PC-3 (cell line): ENCODE results near the gene SACS. TPM values are rescaled to one million over a fixed set of nuclear protein-coding genes. Genes with fewer than 3 reads are reported as not detected.

Experiments
- ATAC-seq: fragments of 200-7000 bp; cut with Tn5 transposase; 2 replicates; pipeline ENCODE4 v1.9.1; 2020; ENCODE audit warnings: mild to moderate bottlenecking, moderate library complexity
- BruUV-seq: library from RNA; stranded (reverse); fragments of 400-500 nt; replicated peaks from 2 replicates; lab custom pipeline; 2021; lab: Mats Ljungman, UMichigan
- CTCF ChIA-PET: fragments of 300-600 bp; sonication (Branson Sonifier 250); formaldehyde crosslinking; loops from one replicate; lab custom pipeline; 2022; ENCODE audit warnings: antibody characterized with exemption; lab: Charles Lee
- POLR2A ChIA-PET: fragments of 300-600 bp; sonication (Branson Sonifier 250); formaldehyde crosslinking; loops from one replicate; lab custom pipeline; 2022; ENCODE audit warnings: antibody characterized with exemption; ENCODE audit not compliant: unreplicated experiment; lab: Charles Lee
- DNase-seq: peaks from one replicate; pipeline ENCODE4 v3.0.0-alpha.2; 2015
- H2AFZ ChIP-seq: fragments of 300-600 bp; sonication (generic); 2 replicates; pipeline ENCODE4 v1.6.0; 2016; ENCODE audit warnings: antibody characterized with exemption, low read length
- H3F3A ChIP-seq: fragments of 300-600 bp; sonication (generic); one replicate; pipeline ENCODE4 v1.6.0; 2017; ENCODE audit warnings: antibody characterized with exemption, low read length, control low read depth, mild to moderate bottlenecking; ENCODE audit not compliant: unreplicated experiment
- H3K27ac ChIP-seq: fragments of 300-600 bp; sonication (generic); 2 replicates; pipeline ENCODE4 v1.5.1; 2016; ENCODE audit warnings: mild to moderate bottlenecking, low read length
- H3K27me3 ChIP-seq: fragments of 300-600 bp; sonication (generic); 2 replicates; pipeline ENCODE4 v1.6.1; 2016; ENCODE audit warnings: low read length, mixed read lengths
- H3K36me3 ChIP-seq: fragments of 300-600 bp; sonication (generic); 2 replicates; pipeline ENCODE4 v1.6.1; 2016; ENCODE audit warnings: low read depth, mixed run types, low read length, mixed read lengths
- H3K4me1 ChIP-seq: fragments of 300-600 bp; sonication (generic); 2 replicates; pipeline ENCODE4 v1.5.1; 2016; ENCODE audit warnings: low read length; ENCODE audit not compliant: insufficient read depth
- H3K4me2 ChIP-seq: fragments of 300-600 bp; sonication (generic); 2 replicates; pipeline ENCODE4 v1.6.0; 2016; ENCODE audit warnings: low read length
- H3K4me3 ChIP-seq: fragments of 300-600 bp; sonication (generic); 2 replicates; pipeline ENCODE4 v1.5.1; 2016; ENCODE audit warnings: mild to moderate bottlenecking, low read length, mixed read lengths
- H3K79me2 ChIP-seq: fragments of 300-600 bp; sonication (generic); 2 replicates; pipeline ENCODE4 v1.6.1; 2017; ENCODE audit warnings: low read length, mixed read lengths
- H3K9ac ChIP-seq: fragments of 300-600 bp; sonication (generic); 2 replicates; pipeline ENCODE4 v1.6.0; 2016; ENCODE audit warnings: mild to moderate bottlenecking, low read length
- H3K9me2 ChIP-seq: fragments of 300-600 bp; sonication (generic); replicated peaks from 2 replicates; pipeline ENCODE4 v1.6.1; 2016; ENCODE audit warnings: mixed run types, low read length, mixed read lengths
- H3K9me3 ChIP-seq: fragments of 300-600 bp; sonication (generic); 2 replicates; pipeline ENCODE4 v1.6.1; 2016; ENCODE audit warnings: low read length, mixed read lengths
- H4K20me1 ChIP-seq: fragments of 300-600 bp; sonication (generic); 2 replicates; pipeline ENCODE4 v1.6.1; 2016; ENCODE audit warnings: low read length, mixed read lengths
- EZH2 ChIP-seq: fragments of 300-600 bp; sonication (generic); IDR thresholded peaks from one replicate; pipeline ENCODE4 v1.6.1; 2017; ENCODE audit warnings: antibody characterized with exemption, mild to moderate bottlenecking, low read length; ENCODE audit not compliant: unreplicated experiment
- EZH2phosphoT487 ChIP-seq: fragments of 300-600 bp; sonication (generic); IDR thresholded peaks from 2 replicates; pipeline ENCODE4 v1.6.1; 2018; ENCODE audit warnings: mild to moderate bottlenecking, antibody characterized with exemption, low read length, borderline replicate concordance
- intact Hi-C: fragments of 100-400 bp; cut with micrococcal nuclease; formaldehyde crosslinking; loops from 2 replicates; pipeline ENCODE4 v1.9.0; 2023
- total RNA-seq: library from RNA; depleted of rRNA; stranded (reverse); fragments of >200 nt; gene quantifications from 2 replicates; pipeline ENCODE4 v1.2.3, GENCODE V29; 2014
- TF ChIP-seq, protein P1 (sequence below): fragments of 300-600 bp; sonication (generic); conservative IDR thresholded peaks from 2 replicates; pipeline ENCODE4 v1.5.1; 2017; ENCODE audit warnings: antibody characterized with exemption, low read depth, mild to moderate bottlenecking, low read length

The SACS gene
- total RNA-seq, 1 experiment from 2014 or later: 31.6 TPM

DNA sequence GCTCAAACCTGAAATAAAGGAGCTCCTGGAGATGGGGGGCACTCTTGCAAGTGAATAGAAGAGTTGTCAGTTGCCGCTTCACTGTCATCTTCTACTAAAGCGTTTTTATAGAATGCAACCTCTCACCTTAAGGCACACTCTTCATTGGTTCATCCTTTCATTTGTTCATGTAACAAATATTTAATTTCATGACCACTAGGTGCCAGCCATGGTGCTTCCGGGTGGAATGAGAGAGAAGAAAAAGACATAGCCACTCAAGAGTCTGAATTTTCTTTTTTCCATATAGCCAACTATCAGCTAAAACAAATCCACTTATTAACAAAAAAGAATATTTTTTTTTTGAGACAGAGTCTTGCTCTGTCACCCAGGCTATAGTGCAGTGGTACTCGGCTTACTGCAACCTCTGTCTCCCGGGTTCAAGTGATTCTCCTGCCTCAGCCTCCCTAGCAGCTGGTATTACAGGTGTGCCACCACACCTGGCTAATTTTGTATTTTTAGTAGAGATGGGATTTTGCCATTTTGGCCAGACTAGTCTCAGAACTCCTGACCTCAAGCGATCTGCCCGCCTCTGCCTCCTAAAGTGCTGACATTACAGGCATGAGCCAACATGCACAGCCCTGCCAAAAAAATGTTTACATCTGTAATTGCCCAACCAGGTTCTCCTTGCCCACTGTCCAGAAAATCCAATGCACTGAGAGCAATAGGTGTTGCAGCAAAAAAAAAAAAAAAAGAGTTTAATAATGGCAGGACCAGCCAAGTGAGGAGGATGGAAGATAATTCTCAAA lies 22.1 kb upstream of the SACS start:
- CTCF ChIA-PET: no interaction called here
- Histone ChIP-seq H3F3A (no peaks in the 10 kb centered on the region), H3K4me2 (no peak overlapping the region), H3K27me3 (no peaks in the 10 kb centered on the region), H3K9ac (no peak overlapping the region), H4K20me1 (no peaks in the 10 kb centered on the region), H3K4me1 (no peaks in the 10 kb centered on the region), H3K27ac (no peak overlapping the region), H2AFZ (no peak overlapping the region), H3K36me3 (no peaks in the 10 kb centered on the region), H3K4me3 (no peak overlapping the region), H3K79me2 (no peaks in the 10 kb centered on the region), H3K9me2 (no peaks in the 10 kb centered on the region), H3K9me3 (no peaks in the 10 kb centered on the region)
- no peak for DNase-seq
- POLR2A ChIA-PET: no interaction called here
- intact Hi-C loops: no loop called here
- no peak for TF ChIP-seq EZH2phosphoT487
- TF ChIP-seq, protein P1, sequence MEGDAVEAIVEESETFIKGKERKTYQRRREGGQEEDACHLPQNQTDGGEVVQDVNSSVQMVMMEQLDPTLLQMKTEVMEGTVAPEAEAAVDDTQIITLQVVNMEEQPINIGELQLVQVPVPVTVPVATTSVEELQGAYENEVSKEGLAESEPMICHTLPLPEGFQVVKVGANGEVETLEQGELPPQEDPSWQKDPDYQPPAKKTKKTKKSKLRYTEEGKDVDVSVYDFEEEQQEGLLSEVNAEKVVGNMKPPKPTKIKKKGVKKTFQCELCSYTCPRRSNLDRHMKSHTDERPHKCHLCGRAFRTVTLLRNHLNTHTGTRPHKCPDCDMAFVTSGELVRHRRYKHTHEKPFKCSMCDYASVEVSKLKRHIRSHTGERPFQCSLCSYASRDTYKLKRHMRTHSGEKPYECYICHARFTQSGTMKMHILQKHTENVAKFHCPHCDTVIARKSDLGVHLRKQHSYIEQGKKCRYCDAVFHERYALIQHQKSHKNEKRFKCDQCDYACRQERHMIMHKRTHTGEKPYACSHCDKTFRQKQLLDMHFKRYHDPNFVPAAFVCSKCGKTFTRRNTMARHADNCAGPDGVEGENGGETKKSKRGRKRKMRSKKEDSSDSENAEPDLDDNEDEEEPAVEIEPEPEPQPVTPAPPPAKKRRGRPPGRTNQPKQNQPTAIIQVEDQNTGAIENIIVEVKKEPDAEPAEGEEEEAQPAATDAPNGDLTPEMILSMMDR: 0 out of 2 replicates have a peak, but pooled peaks have one; percentile 30
- TF ChIP-seq EZH2: no peak
- ATAC-seq: no peak
- BruUV-seq: no TSS peak

DNA sequence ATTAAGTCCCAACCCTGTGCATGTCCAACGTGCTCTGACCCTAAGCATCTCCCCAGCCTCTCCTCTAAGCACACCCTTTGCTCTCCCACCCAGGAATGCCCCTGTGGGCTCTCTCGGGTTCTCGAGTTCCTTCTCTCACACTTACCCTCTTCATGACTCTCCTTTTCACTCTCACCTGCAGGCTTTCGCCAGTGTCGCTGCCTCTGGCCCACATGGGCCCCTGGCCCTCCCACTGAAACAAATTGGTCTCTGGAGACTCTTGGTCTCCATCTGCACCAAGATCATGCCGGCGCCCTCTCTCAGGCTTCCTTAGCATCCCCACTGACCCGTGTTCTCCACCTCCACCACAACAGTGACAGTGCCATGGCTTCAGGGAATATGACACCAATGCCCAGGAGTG lies 19.6 kb upstream of the SACS start:
- Histone ChIP-seq H3F3A (no peaks in the 10 kb centered on the region), H3K79me2 (no peaks in the 10 kb centered on the region), H3K36me3 (no peaks in the 10 kb centered on the region), H2AFZ (no peak overlapping the region), H3K4me1 (no peaks in the 10 kb centered on the region), H3K9me3 (no peaks in the 10 kb centered on the region), H3K9ac (no peak overlapping the region), H3K27me3 (no peaks in the 10 kb centered on the region), H3K27ac (no peak overlapping the region), H4K20me1 (no peaks in the 10 kb centered on the region), H3K4me3 (no peak overlapping the region), H3K9me2 (no peaks in the 10 kb centered on the region), H3K4me2 (no peak overlapping the region)
- CTCF ChIA-PET: no interaction called here
- TF ChIP-seq, protein P1: no peak
- TF ChIP-seq EZH2 (no peak), EZH2phosphoT487 (no peak)
- DNase-seq: no peak
- BruUV-seq: no TSS peak
- POLR2A ChIA-PET: no interaction called here
- no peak for ATAC-seq
- intact Hi-C loops: no loop called here
